CD4-positive, alpha-beta T cell treated with Interleukin-2 at 100 ng/mL for 4 hours (primary cell): ENCODE measurements around the gene WNT3A.
"Not testable (repeated sequence)": the region's sequence is repeated elsewhere in the genome, so short reads cannot be mapped to it uniquely, and the experiment has no call there.

Experiments
- DNase-seq: peaks from one replicate; pipeline ENCODE4 v3.0.0-alpha.2; 2020; ENCODE audit warnings: low spot score

The WNT3A gene

GRCh38 chr1:228006786-228007048, at the start of gene WNT3A:
WNT3A (plus strand) TSS chr1:228006998; CDS start chr1:228007129, 131 bp downstream.
- no peak for DNase-seq

GRCh38 chr1:227958617-227959324, 48.0 kb upstream of the WNT3A start:
- DNase-seq: no peak

GRCh38 chr1:227959325-227959860, 47.4 kb upstream of the WNT3A start:
- no peak for DNase-seq

GRCh38 chr1:227961651-227962466, 44.9 kb upstream of the WNT3A start:
- no peak for DNase-seq

- not testable (repeated sequence) for DNase-seq
These were observed 40.1 kb upstream of the WNT3A start for GRCh38 chr1:227966733-227967132.

- not testable (repeated sequence) for DNase-seq
These were observed 39.0 kb upstream of the WNT3A start for GRCh38 chr1:227967815-227968214.

- not testable (repeated sequence) for DNase-seq
These were observed 36.5 kb upstream of the WNT3A start for GRCh38 chr1:227970076-227970995.

- not testable (repeated sequence) for DNase-seq
These were observed 35.6 kb upstream of the WNT3A start for GRCh38 chr1:227971216-227971615.

- not testable (repeated sequence) for DNase-seq
These were observed 35.0 kb upstream of the WNT3A start for GRCh38 chr1:227971643-227972282.

- not testable (repeated sequence) for DNase-seq
These were observed 34.5 kb upstream of the WNT3A start for GRCh38 chr1:227972283-227972679.

- not testable (repeated sequence) for DNase-seq
These were observed 33.9 kb upstream of the WNT3A start for GRCh38 chr1:227972843-227973374.

GRCh38 chr1:227973724-227974288, 33.0 kb upstream of the WNT3A start:
- DNase-seq: not testable (repeated sequence)

- not testable (repeated sequence) for DNase-seq
These were observed 31.1 kb upstream of the WNT3A start for GRCh38 chr1:227975583-227976283.

GRCh38 chr1:227987181-227987580, 19.6 kb upstream of the WNT3A start:
- no peak for DNase-seq

GRCh38 chr1:227994632-227995300, 12.0 kb upstream of the WNT3A start:
- DNase-seq: no peak

- no peak for DNase-seq
These were observed 10.4 kb upstream of the WNT3A start for GRCh38 chr1:227996187-227996950.

- no peak for DNase-seq
These were observed 8.3 kb upstream of the WNT3A start for GRCh38 chr1:227998374-227999055.
